SK-N-MC (cell line): ENCODE data around the gene RASSF4.

Experiments used
- EZH2 ChIP-seq: fragments of 200-600 bp; sonication (generic); IDR thresholded peaks from one replicate; pipeline ENCODE4 v1.6.1; 2017; ENCODE audit warnings: antibody characterized with exemption
- POLR2AphosphoS5 ChIP-seq: IDR thresholded peaks from 2 replicates; pipeline ENCODE4 v1.6.1; 2012; ENCODE audit warnings: mild to moderate bottlenecking, low read depth, low read length, borderline replicate concordance

DNA sequence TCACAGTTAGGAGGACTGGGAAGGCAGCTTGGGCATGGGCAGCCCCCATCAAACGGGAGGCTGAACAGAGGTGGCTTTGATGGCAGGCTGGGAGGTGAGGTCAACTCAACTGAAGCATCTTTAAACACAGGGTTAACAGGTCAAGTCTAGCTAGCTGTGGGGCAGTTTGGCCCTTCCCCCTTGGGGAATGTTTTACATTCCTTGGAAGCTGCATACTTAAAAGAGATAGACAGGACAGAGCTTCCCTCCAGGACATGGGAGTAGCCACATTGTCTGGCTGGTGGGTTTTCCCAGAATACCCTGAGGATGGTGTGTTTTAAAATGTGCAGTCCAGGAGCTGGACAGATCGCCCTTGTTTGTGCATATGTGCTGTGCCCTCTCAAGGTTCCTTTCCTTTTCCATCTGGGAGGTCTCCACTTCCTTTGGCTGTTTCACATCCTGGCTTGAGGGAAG is 6.8 kb upstream of the RASSF4 start:
- TF ChIP-seq EZH2: no peak
- no peak for TF ChIP-seq POLR2AphosphoS5
